Activated T-helper 1 cell treated with anti-CD3 and anti-CD28 coated beads, Interleukin-12 subunit alpha, Interleukin-12 subunit beta, Interleukin-2, Interleukin-4 antibody, amounts not matched to agents 30 ng/mL and 10 ng/mL and 1 ng/mL, durations not matched to agents 14 hours and 24 hours and 36 hours (primary cell): ENCODE results near the gene SLC31A2. TPM values are rescaled to one million over a fixed set of nuclear protein-coding genes. Genes with fewer than 3 reads are reported as not detected.
"Not testable (repeated sequence)": the region's sequence is repeated elsewhere in the genome, so short reads cannot be mapped to it uniquely, and the experiment has no call there.

ENCODE experiments used
- DNase-seq: peaks from one replicate; pipeline ENCODE4 v3.0.0; 2021; ENCODE audit warnings: low spot score
- H3K27ac Mint-ChIP-seq: one replicate; pipeline ENCODE4 v1.8.0; 2021; ENCODE audit warnings: mild to moderate bottlenecking, mixed read lengths
- H3K27me3 Mint-ChIP-seq: one replicate; pipeline ENCODE4 v1.8.0; 2022; ENCODE audit warnings: mild to moderate bottlenecking, moderate library complexity, mixed read lengths; ENCODE audit not compliant: insufficient read depth
- H3K36me3 Mint-ChIP-seq: one replicate; pipeline ENCODE4 v1.8.0; 2021; ENCODE audit warnings: low read depth, mixed read lengths
- H3K4me1 Mint-ChIP-seq: one replicate; pipeline ENCODE4 v1.8.0; 2021; ENCODE audit warnings: low read depth, mixed read lengths
- H3K4me3 Mint-ChIP-seq: one replicate; pipeline ENCODE4 v1.8.0; 2021; ENCODE audit warnings: mild to moderate bottlenecking, moderate library complexity, mixed read lengths
- H3K9me3 Mint-ChIP-seq: one replicate; pipeline ENCODE4 v1.8.0; 2021; ENCODE audit warnings: mixed read lengths
- intact Hi-C: fragments of 100-400 bp; cut with micrococcal nuclease; formaldehyde crosslinking; loops from one replicate; pipeline ENCODE4 v1.15.1; 2024
- total RNA-seq: library from RNA; stranded (reverse); gene quantifications from 2 replicates; pipeline ENCODE4 v1.2.3, GENCODE V29; 2022

SLC31A2 gene
- total RNA-seq, 1 donor from 2014 or later = 6.5 TPM

GRCh38 chr9:113139225-113139829, 11.5 kb upstream of the SLC31A2 start:
- intact Hi-C loops = no loop called here
- peaks cover 13% of the 10 kb centered on the region for H3K27me3 Mint-ChIP-seq
- no peak overlapping the region for H3K27ac Mint-ChIP-seq
- DNase-seq = no peak
- H3K36me3 Mint-ChIP-seq = no peaks in the 10 kb centered on the region
- H3K4me3 Mint-ChIP-seq = no peak overlapping the region
- H3K9me3 Mint-ChIP-seq = no peaks in the 10 kb centered on the region
- H3K4me1 Mint-ChIP-seq = no peaks in the 10 kb centered on the region

- Mint-ChIP-seq H3K4me1 (no peaks in the 10 kb centered on the region), H3K36me3 (no peaks in the 10 kb centered on the region), H3K27me3 (peaks cover 13% of the 10 kb centered on the region), H3K4me3 (no peak overlapping the region), H3K27ac (no peak overlapping the region), H3K9me3 (no peaks in the 10 kb centered on the region)
- intact Hi-C loops = no loop called here
- DNase-seq = no peak
These were observed 10.9 kb upstream of the SLC31A2 start for GRCh38 chr9:113139953-113140352.

GRCh38 chr9:113140896-113141295, 9.9 kb upstream of the SLC31A2 start:
- H3K4me3 Mint-ChIP-seq, intact Hi-C loops, H3K36me3 Mint-ChIP-seq, H3K4me1 Mint-ChIP-seq, DNase-seq, H3K9me3 Mint-ChIP-seq, H3K27ac Mint-ChIP-seq: not testable (repeated sequence)
- peaks cover 18% of the 10 kb centered on the region for H3K27me3 Mint-ChIP-seq

GRCh38 chr9:113143432-113144227, 7.2 kb upstream of the SLC31A2 start:
- no peaks in the 10 kb centered on the region for H3K9me3 Mint-ChIP-seq
- DNase-seq = no peak
- no peaks in the 10 kb centered on the region for H3K4me1 Mint-ChIP-seq
- H3K27me3 Mint-ChIP-seq = peaks cover 24% of the 10 kb centered on the region
- no peaks in the 10 kb centered on the region for H3K36me3 Mint-ChIP-seq
- no peak overlapping the region for H3K27ac Mint-ChIP-seq
- intact Hi-C loops = no loop called here
- no peak overlapping the region for H3K4me3 Mint-ChIP-seq

GRCh38 chr9:113148372-113148705, 2.5 kb upstream of the SLC31A2 start:
- Mint-ChIP-seq H3K27ac (no peak overlapping the region), H3K9me3 (no peaks in the 10 kb centered on the region), H3K4me1 (peaks cover 19% of the 10 kb centered on the region), H3K4me3 (no peak overlapping the region), H3K27me3 (peaks cover 22% of the 10 kb centered on the region), H3K36me3 (no peaks in the 10 kb centered on the region)
- intact Hi-C loops = no loop called here
- DNase-seq = no peak

- H3K27ac Mint-ChIP-seq = no peak overlapping the region
- no peaks in the 10 kb centered on the region for H3K9me3 Mint-ChIP-seq
- H3K4me3 Mint-ChIP-seq = peak overlapping the region; percentile 25
- intact Hi-C loops = no loop called here
- peaks cover 20% of the 10 kb centered on the region for H3K27me3 Mint-ChIP-seq
- no peak for DNase-seq
- H3K36me3 Mint-ChIP-seq = no peaks in the 10 kb centered on the region
- peaks cover 19% of the 10 kb centered on the region for H3K4me1 Mint-ChIP-seq
These were observed 1.9 kb upstream of the SLC31A2 start for GRCh38 chr9:113148781-113149510.

- intact Hi-C loops, H3K27ac Mint-ChIP-seq, H3K9me3 Mint-ChIP-seq, H3K4me3 Mint-ChIP-seq, DNase-seq, H3K36me3 Mint-ChIP-seq: not testable (repeated sequence)
- Mint-ChIP-seq H3K27me3 (peaks cover 19% of the 10 kb centered on the region), H3K4me1 (peaks cover 20% of the 10 kb centered on the region)
These were observed 1.2 kb upstream of the SLC31A2 start for GRCh38 chr9:113149561-113149960.

- peaks cover 44% of the 10 kb centered on the region for H3K4me1 Mint-ChIP-seq
- H3K4me3 Mint-ChIP-seq = peak overlapping the region; percentile 80
- peaks cover 7% of the 10 kb centered on the region for H3K36me3 Mint-ChIP-seq
- intact Hi-C loops = loop anchor here (1.0 to 5.0 kb wide), 4 partner anchors 40 to 433 kb away; partner anchors contain the start of genes C9orf43, INIP and POLE3
- H3K27ac Mint-ChIP-seq = peak overlapping the region; percentile 27
- no peaks in the 10 kb centered on the region for H3K9me3 Mint-ChIP-seq
- DNase-seq = no peak
- peaks cover 7% of the 10 kb centered on the region for H3K27me3 Mint-ChIP-seq
These were observed 1.2 kb downstream of the SLC31A2 start for GRCh38 chr9:113151696-113152630.

- peak overlapping the region; percentile 29 for H3K27ac Mint-ChIP-seq
- no peaks in the 10 kb centered on the region for H3K9me3 Mint-ChIP-seq
- H3K4me1 Mint-ChIP-seq = peaks cover 49% of the 10 kb centered on the region
These were observed 1.9 kb downstream of the SLC31A2 start for GRCh38 chr9:113152699-113153098.

GRCh38 chr9:113153599-113153998, 2.8 kb downstream of the SLC31A2 start:
- Mint-ChIP-seq H3K9me3 (no peaks in the 10 kb centered on the region), H3K27me3 (peaks cover 7% of the 10 kb centered on the region), H3K4me1 (peaks cover 53% of the 10 kb centered on the region), H3K27ac (no peak overlapping the region), H3K4me3 (no peak overlapping the region), H3K36me3 (peaks cover 8% of the 10 kb centered on the region)
- intact Hi-C loops = loop anchor here (5.0 kb wide), 1 partner anchor 41 kb away; no protein-coding TSS in a partner anchor
- DNase-seq = no peak

More at GRCh38 chr9:113152699-113153098, 1.9 kb downstream of the SLC31A2 start:
- H3K4me3 Mint-ChIP-seq = peak overlapping the region; percentile 80
- intact Hi-C loops = loop anchor here (5.0 kb wide), 1 partner anchor 40 kb away; no protein-coding TSS in a partner anchor
- peaks cover 7% of the 10 kb centered on the region for H3K27me3 Mint-ChIP-seq
- peaks cover 7% of the 10 kb centered on the region for H3K36me3 Mint-ChIP-seq
- no peak for DNase-seq

GRCh38 chr9:113154471-113154870, 3.7 kb downstream of the SLC31A2 start:
- H3K36me3 Mint-ChIP-seq = peaks cover 8% of the 10 kb centered on the region
- H3K4me1 Mint-ChIP-seq = peaks cover 53% of the 10 kb centered on the region
- no peaks in the 10 kb centered on the region for H3K9me3 Mint-ChIP-seq
- H3K27me3 Mint-ChIP-seq = peaks cover 5% of the 10 kb centered on the region
- intact Hi-C loops = loop anchor here (5.0 kb wide), 1 partner anchor 42 kb away; no protein-coding TSS in a partner anchor
- H3K27ac Mint-ChIP-seq = no peak overlapping the region
- H3K4me3 Mint-ChIP-seq = no peak overlapping the region
- DNase-seq = no peak

- Mint-ChIP-seq H3K4me1 (peaks cover 53% of the 10 kb centered on the region), H3K36me3 (peaks cover 8% of the 10 kb centered on the region), H3K27ac (no peak overlapping the region), H3K4me3 (no peak overlapping the region), H3K9me3 (no peaks in the 10 kb centered on the region), H3K27me3 (peaks cover 5% of the 10 kb centered on the region)
- DNase-seq = no peak
- intact Hi-C loops = loop anchor here (5.0 kb wide), 1 partner anchor 43 kb away; no protein-coding TSS in a partner anchor
These were observed 4.1 kb downstream of the SLC31A2 start for GRCh38 chr9:113154946-113155345.
